Measurements from ENCODE around the gene FAM3D.

DNA sequence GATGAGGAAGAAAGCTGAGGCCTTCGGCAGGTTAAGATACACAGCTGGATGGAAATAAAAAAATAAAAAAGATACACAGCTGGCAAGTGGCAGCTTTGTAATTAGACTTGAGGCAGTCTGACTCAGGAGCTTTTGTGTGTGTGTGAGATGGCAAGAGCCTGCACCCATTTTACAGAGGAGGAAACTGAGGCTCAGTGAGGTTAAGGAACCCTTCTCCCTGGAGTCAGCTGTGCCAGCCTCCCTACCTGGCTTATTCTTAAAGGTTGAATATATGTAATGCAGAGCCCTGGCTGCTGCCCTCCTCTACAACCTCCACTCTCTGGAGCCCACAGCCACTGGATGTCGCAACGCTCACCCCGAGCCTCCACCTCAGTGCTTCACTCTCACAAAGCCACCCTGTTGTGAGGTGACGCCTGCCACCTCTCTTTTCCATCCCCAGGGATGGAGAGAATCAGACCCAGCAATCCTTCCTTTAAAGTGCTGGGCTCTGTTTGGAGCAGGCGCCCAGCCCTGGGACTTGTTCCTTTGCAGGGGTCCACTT, 68.7 kb downstream of the FAM3D start:
- TF ChIP-seq, protein P1, sequence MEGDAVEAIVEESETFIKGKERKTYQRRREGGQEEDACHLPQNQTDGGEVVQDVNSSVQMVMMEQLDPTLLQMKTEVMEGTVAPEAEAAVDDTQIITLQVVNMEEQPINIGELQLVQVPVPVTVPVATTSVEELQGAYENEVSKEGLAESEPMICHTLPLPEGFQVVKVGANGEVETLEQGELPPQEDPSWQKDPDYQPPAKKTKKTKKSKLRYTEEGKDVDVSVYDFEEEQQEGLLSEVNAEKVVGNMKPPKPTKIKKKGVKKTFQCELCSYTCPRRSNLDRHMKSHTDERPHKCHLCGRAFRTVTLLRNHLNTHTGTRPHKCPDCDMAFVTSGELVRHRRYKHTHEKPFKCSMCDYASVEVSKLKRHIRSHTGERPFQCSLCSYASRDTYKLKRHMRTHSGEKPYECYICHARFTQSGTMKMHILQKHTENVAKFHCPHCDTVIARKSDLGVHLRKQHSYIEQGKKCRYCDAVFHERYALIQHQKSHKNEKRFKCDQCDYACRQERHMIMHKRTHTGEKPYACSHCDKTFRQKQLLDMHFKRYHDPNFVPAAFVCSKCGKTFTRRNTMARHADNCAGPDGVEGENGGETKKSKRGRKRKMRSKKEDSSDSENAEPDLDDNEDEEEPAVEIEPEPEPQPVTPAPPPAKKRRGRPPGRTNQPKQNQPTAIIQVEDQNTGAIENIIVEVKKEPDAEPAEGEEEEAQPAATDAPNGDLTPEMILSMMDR (IDR thresholded peaks at IDR 0.05) = no peak
- no peak for TF ChIP-seq PHF8 (IDR thresholded peaks at IDR 0.05; ENCODE audit: borderline replicate concordance, low read depth)
- TF ChIP-seq POLR2A (IDR thresholded peaks at IDR 0.05; ENCODE audit: low read length) = no peak
- TF ChIP-seq NR3C1 (IDR thresholded peaks at IDR 0.05) = no peak
- TF ChIP-seq CHD4 (IDR thresholded peaks at IDR 0.05; ENCODE audit: borderline replicate concordance) = no peak
- no peak for TF ChIP-seq TFCP2L1 (CRISPR knock-in tag; IDR thresholded peaks at IDR 0.05)
- TF ChIP-seq RAD21 (conservative IDR thresholded peaks at IDR 0.05 in 1 of 2, IDR thresholded peaks at IDR 0.05 in 1 of 2) = no peak
- TF ChIP-seq, protein P2, sequence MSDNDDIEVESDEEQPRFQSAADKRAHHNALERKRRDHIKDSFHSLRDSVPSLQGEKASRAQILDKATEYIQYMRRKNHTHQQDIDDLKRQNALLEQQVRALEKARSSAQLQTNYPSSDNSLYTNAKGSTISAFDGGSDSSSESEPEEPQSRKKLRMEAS (IDR thresholded peaks at IDR 0.05) = no peak
- no peak for TF ChIP-seq EP300 (IDR thresholded peaks at IDR 0.05)
- no peak for TF ChIP-seq JUN (IDR thresholded peaks at IDR 0.05)
- TF ChIP-seq, protein P3, sequence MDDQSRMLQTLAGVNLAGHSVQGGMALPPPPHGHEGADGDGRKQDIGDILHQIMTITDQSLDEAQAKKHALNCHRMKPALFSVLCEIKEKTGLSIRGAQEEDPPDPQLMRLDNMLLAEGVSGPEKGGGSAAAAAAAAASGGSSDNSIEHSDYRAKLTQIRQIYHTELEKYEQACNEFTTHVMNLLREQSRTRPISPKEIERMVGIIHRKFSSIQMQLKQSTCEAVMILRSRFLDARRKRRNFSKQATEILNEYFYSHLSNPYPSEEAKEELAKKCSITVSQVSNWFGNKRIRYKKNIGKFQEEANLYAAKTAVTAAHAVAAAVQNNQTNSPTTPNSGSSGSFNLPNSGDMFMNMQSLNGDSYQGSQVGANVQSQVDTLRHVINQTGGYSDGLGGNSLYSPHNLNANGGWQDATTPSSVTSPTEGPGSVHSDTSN (IDR thresholded peaks at IDR 0.05) = no peak
- TF ChIP-seq, protein P4, sequence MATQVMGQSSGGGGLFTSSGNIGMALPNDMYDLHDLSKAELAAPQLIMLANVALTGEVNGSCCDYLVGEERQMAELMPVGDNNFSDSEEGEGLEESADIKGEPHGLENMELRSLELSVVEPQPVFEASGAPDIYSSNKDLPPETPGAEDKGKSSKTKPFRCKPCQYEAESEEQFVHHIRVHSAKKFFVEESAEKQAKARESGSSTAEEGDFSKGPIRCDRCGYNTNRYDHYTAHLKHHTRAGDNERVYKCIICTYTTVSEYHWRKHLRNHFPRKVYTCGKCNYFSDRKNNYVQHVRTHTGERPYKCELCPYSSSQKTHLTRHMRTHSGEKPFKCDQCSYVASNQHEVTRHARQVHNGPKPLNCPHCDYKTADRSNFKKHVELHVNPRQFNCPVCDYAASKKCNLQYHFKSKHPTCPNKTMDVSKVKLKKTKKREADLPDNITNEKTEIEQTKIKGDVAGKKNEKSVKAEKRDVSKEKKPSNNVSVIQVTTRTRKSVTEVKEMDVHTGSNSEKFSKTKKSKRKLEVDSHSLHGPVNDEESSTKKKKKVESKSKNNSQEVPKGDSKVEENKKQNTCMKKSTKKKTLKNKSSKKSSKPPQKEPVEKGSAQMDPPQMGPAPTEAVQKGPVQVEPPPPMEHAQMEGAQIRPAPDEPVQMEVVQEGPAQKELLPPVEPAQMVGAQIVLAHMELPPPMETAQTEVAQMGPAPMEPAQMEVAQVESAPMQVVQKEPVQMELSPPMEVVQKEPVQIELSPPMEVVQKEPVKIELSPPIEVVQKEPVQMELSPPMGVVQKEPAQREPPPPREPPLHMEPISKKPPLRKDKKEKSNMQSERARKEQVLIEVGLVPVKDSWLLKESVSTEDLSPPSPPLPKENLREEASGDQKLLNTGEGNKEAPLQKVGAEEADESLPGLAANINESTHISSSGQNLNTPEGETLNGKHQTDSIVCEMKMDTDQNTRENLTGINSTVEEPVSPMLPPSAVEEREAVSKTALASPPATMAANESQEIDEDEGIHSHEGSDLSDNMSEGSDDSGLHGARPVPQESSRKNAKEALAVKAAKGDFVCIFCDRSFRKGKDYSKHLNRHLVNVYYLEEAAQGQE (IDR thresholded peaks at IDR 0.05) = no peak
- no peak for TF ChIP-seq HDAC2 (IDR thresholded peaks at IDR 0.05)
- TF ChIP-seq RNF2 (IDR thresholded peaks at IDR 0.05; ENCODE audit: borderline replicate concordance, low read depth) = no peak

All from A549 (cell line).